Lower leg skin (tissue), 3 donors: Measurements from ENCODE around the gene GPR22.

Experiments
- POLR2A ChIP-seq, 2 donors: fragments of 450-650 bp; IDR thresholded peaks; one replicate each; pipeline ENCODE4 v1.6.1; 2016 to 2017; ENCODE audit warnings: antibody characterized with exemption in 2 of 2, mild to moderate bottlenecking in 1 of 2, moderate library complexity in 1 of 2
- TF ChIP-seq, protein P1 (sequence below), 3 donors: fragments of 450-650 bp; IDR thresholded peaks; one replicate each; pipeline ENCODE4 v1.5.1; 2016; ENCODE audit warnings: antibody characterized with exemption in 3 of 3, mild to moderate bottlenecking in 3 of 3, moderate library complexity in 2 of 3

GRCh38 chr7:107472116-107472515 is 2.3 kb downstream of the GPR22 start:
- TF ChIP-seq, protein P1, sequence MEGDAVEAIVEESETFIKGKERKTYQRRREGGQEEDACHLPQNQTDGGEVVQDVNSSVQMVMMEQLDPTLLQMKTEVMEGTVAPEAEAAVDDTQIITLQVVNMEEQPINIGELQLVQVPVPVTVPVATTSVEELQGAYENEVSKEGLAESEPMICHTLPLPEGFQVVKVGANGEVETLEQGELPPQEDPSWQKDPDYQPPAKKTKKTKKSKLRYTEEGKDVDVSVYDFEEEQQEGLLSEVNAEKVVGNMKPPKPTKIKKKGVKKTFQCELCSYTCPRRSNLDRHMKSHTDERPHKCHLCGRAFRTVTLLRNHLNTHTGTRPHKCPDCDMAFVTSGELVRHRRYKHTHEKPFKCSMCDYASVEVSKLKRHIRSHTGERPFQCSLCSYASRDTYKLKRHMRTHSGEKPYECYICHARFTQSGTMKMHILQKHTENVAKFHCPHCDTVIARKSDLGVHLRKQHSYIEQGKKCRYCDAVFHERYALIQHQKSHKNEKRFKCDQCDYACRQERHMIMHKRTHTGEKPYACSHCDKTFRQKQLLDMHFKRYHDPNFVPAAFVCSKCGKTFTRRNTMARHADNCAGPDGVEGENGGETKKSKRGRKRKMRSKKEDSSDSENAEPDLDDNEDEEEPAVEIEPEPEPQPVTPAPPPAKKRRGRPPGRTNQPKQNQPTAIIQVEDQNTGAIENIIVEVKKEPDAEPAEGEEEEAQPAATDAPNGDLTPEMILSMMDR (IDR thresholded peaks at IDR 0.05), result no peak
- TF ChIP-seq POLR2A (IDR thresholded peaks at IDR 0.05), result no peak
